NT2/D1 (cell line): ENCODE data around the gene MECR.

Experiments
- YY1 ChIP-seq: IDR thresholded peaks from 2 replicates; pipeline ENCODE4 v1.6.1; 2011; ENCODE audit not compliant: insufficient read length, insufficient read depth
- ZNF274 ChIP-seq: IDR thresholded peaks from 2 replicates; pipeline ENCODE4 v1.6.1; 2011; ENCODE audit warnings: mild to moderate bottlenecking, low read depth, low read length

GRCh38 chr1:29179641-29180184 lies 51.0 kb downstream of the MECR start:
- TF ChIP-seq YY1 = no peak
- no peak for TF ChIP-seq ZNF274
